IPS-18a (cell line): ENCODE data around the gene GPATCH2.

Source experiments
- H3K27ac ChIP-seq: one replicate; pipeline ENCODE4 v1.5.1; 2013; ENCODE audit warnings: low read length
- H3K27me3 ChIP-seq: one replicate; pipeline ENCODE4 v1.6.1; 2013; ENCODE audit warnings: mild to moderate bottlenecking, low read length; ENCODE audit not compliant: control insufficient read depth, insufficient read depth
- H3K36me3 ChIP-seq: one replicate; pipeline ENCODE4 v1.6.1; 2013; ENCODE audit warnings: low read depth, low read length; ENCODE audit not compliant: control insufficient read depth
- H3K4me1 ChIP-seq: one replicate; pipeline ENCODE4 v1.6.1; 2013; ENCODE audit warnings: low read depth, low read length; ENCODE audit not compliant: control insufficient read depth
- H3K4me3 ChIP-seq: one replicate; pipeline ENCODE4 v1.5.1; 2013; ENCODE audit warnings: low read length
- H3K9ac ChIP-seq: one replicate; pipeline ENCODE4 v1.6.1; 2013; ENCODE audit warnings: mild to moderate bottlenecking, low read length, moderate library complexity
- H3K9me3 ChIP-seq: one replicate; pipeline ENCODE4 v1.6.1; 2013; ENCODE audit warnings: low read depth, low read length; ENCODE audit not compliant: control insufficient read depth

Gene GPATCH2

GRCh38 chr1:217630711-217631591 is at the start of gene GPATCH2, which contains the start of gene SPATA17:
TSS of gene GPATCH2 (minus strand) at chr1:217631090. CDS start at chr1:217630971, 119 bp downstream.
TSS of gene SPATA17 (plus strand) at chr1:217631344. CDS start at chr1:217631379, 35 bp downstream.
- Histone ChIP-seq H3K27ac (peak within 1 kb of the TSS; percentile 97), H3K9me3 (no peaks in the 10 kb centered on the region), H3K36me3 (no peaks in the 10 kb centered on the region), H3K4me1 (no peaks in the 10 kb centered on the region), H3K27me3 (no peaks in the 10 kb centered on the region), H3K9ac (peak within 1 kb of the TSS; percentile 98), H3K4me3 (peak within 1 kb of the TSS; percentile 72)

- H3K36me3 ChIP-seq, result no peaks in the 10 kb centered on the region
- no peaks in the 10 kb centered on the region for H3K27me3 ChIP-seq
- no peaks in the 10 kb centered on the region for H3K4me1 ChIP-seq
- H3K9ac ChIP-seq, result no peak overlapping the region
- no peaks in the 10 kb centered on the region for H3K9me3 ChIP-seq
- H3K4me3 ChIP-seq, result no peak overlapping the region
- no peak overlapping the region for H3K27ac ChIP-seq
These were observed 43.3 kb upstream of the GPATCH2 start for GRCh38 chr1:217674028-217674729.

- Histone ChIP-seq H3K4me3 (no peak overlapping the region), H3K4me1 (no peaks in the 10 kb centered on the region), H3K9me3 (no peaks in the 10 kb centered on the region), H3K9ac (no peak overlapping the region), H3K27me3 (no peaks in the 10 kb centered on the region), H3K36me3 (no peaks in the 10 kb centered on the region), H3K27ac (no peak overlapping the region)
These were observed 42.5 kb upstream of the GPATCH2 start for GRCh38 chr1:217673387-217673786.

- no peaks in the 10 kb centered on the region for H3K9me3 ChIP-seq
- no peak overlapping the region for H3K9ac ChIP-seq
- H3K4me1 ChIP-seq, result no peaks in the 10 kb centered on the region
- H3K27me3 ChIP-seq, result no peaks in the 10 kb centered on the region
- H3K36me3 ChIP-seq, result no peaks in the 10 kb centered on the region
- no peak overlapping the region for H3K27ac ChIP-seq
- H3K4me3 ChIP-seq, result no peak overlapping the region
These were observed 37.6 kb upstream of the GPATCH2 start for GRCh38 chr1:217668351-217668940.

- Histone ChIP-seq H3K4me3 (no peak overlapping the region), H3K36me3 (no peaks in the 10 kb centered on the region), H3K9ac (no peak overlapping the region), H3K4me1 (no peaks in the 10 kb centered on the region), H3K27me3 (no peaks in the 10 kb centered on the region), H3K27ac (no peak overlapping the region), H3K9me3 (no peaks in the 10 kb centered on the region)
These were observed 30.5 kb upstream of the GPATCH2 start for GRCh38 chr1:217661407-217661806.

- no peaks in the 10 kb centered on the region for H3K9me3 ChIP-seq
- H3K4me1 ChIP-seq, result no peaks in the 10 kb centered on the region
- H3K36me3 ChIP-seq, result no peaks in the 10 kb centered on the region
- no peak overlapping the region for H3K4me3 ChIP-seq
- H3K9ac ChIP-seq, result no peak overlapping the region
- H3K27ac ChIP-seq, result no peak overlapping the region
- H3K27me3 ChIP-seq, result no peaks in the 10 kb centered on the region
These were observed 29.6 kb upstream of the GPATCH2 start for GRCh38 chr1:217660353-217661062.

- no peaks in the 10 kb centered on the region for H3K36me3 ChIP-seq
- no peak overlapping the region for H3K4me3 ChIP-seq
- H3K4me1 ChIP-seq, result no peaks in the 10 kb centered on the region
- H3K9me3 ChIP-seq, result no peaks in the 10 kb centered on the region
- H3K27ac ChIP-seq, result no peak overlapping the region
- no peaks in the 10 kb centered on the region for H3K27me3 ChIP-seq
- H3K9ac ChIP-seq, result no peak overlapping the region
These were observed 19.8 kb upstream of the GPATCH2 start for GRCh38 chr1:217650674-217651073.

- no peaks in the 10 kb centered on the region for H3K36me3 ChIP-seq
- no peak overlapping the region for H3K4me3 ChIP-seq
- no peaks in the 10 kb centered on the region for H3K4me1 ChIP-seq
- no peaks in the 10 kb centered on the region for H3K9me3 ChIP-seq
- H3K27me3 ChIP-seq, result no peaks in the 10 kb centered on the region
- H3K9ac ChIP-seq, result no peak overlapping the region
- H3K27ac ChIP-seq, result no peak overlapping the region
These were observed 16.9 kb upstream of the GPATCH2 start for GRCh38 chr1:217647791-217648190.

GRCh38 chr1:217642455-217642854 is 11.6 kb upstream of the GPATCH2 start:
- no peak overlapping the region for H3K27ac ChIP-seq
- no peak overlapping the region for H3K4me3 ChIP-seq
- H3K4me1 ChIP-seq, result no peaks in the 10 kb centered on the region
- no peaks in the 10 kb centered on the region for H3K36me3 ChIP-seq
- no peak overlapping the region for H3K9ac ChIP-seq
- H3K9me3 ChIP-seq, result no peaks in the 10 kb centered on the region
- H3K27me3 ChIP-seq, result no peaks in the 10 kb centered on the region

- Histone ChIP-seq H3K4me1 (no peaks in the 10 kb centered on the region), H3K27me3 (no peaks in the 10 kb centered on the region), H3K4me3 (no peak overlapping the region)
These were observed 3.5 kb downstream of the GPATCH2 start for GRCh38 chr1:217627431-217627830.

GRCh38 chr1:217626321-217626720 is 4.6 kb downstream of the GPATCH2 start:
- Histone ChIP-seq H3K4me3 (no peak overlapping the region), H3K9me3 (no peaks in the 10 kb centered on the region), H3K27me3 (no peaks in the 10 kb centered on the region), H3K36me3 (no peaks in the 10 kb centered on the region), H3K27ac (no peak overlapping the region), H3K4me1 (peaks cover 5% of the 10 kb centered on the region), H3K9ac (no peak overlapping the region)

More at GRCh38 chr1:217627431-217627830, 3.5 kb downstream of the GPATCH2 start:
- no peaks in the 10 kb centered on the region for H3K36me3 ChIP-seq
- H3K9me3 ChIP-seq, result no peaks in the 10 kb centered on the region
- H3K27ac ChIP-seq, result no peak overlapping the region
- H3K9ac ChIP-seq, result no peak overlapping the region
